ENCODE results near the gene SPAG16.

GRCh38 chr2:213848631-213849030, 564.4 kb downstream of the SPAG16 start:
- TF ChIP-seq CTCF (IDR thresholded peaks at IDR 0.05; ENCODE audit: insufficient read depth, low read depth, low read length), result no peak
- TF ChIP-seq EZH2 (IDR thresholded peaks at IDR 0.05; ENCODE audit: insufficient read depth, low read length), result no peak

All from astrocyte (in vitro differentiated cells and primary cell).